K562 (cell line): ENCODE measurements around the gene CCDC85B. TPM values are rescaled to one million over a fixed set of nuclear protein-coding genes. Genes with fewer than 3 reads are reported as not detected.

Experiments used
- ATF1 ChIP-seq, 2 experiments: fragments of 450-650 bp in 1 of 2; IDR thresholded peaks; 2 replicates each; pipeline ENCODE4 v1.6.1; 2016; ENCODE audit warnings: missing compliant biosample characterization in 1 of 2, missing genetic modification characterization in 1 of 2
- BCL6 ChIP-seq: fragments of 250-450 bp; sonication (Bioruptor Pico); IDR thresholded peaks from 2 replicates; pipeline ENCODE4 v1.4.0; 2020
- KHSRP ChIP-seq: fragments of 450-650 bp; IDR thresholded peaks from 2 replicates; pipeline ENCODE4 v1.6.1; 2017
- KLF1 ChIP-seq: fragments of 450-650 bp; IDR thresholded peaks from 2 replicates; pipeline ENCODE4 v1.6.1; 2016; ENCODE audit warnings: missing genetic modification characterization, missing compliant biosample characterization
- KLF16 ChIP-seq: IDR thresholded peaks from 2 replicates; pipeline ENCODE4 v1.6.1; 2016; ENCODE audit warnings: antibody characterized with exemption
- MAFF ChIP-seq: IDR thresholded peaks from 2 replicates; pipeline ENCODE4 v1.6.1; 2012; ENCODE audit warnings: low read length, improper control_type of control experiment
- NBN ChIP-seq: fragments of 450-650 bp; IDR thresholded peaks from 2 replicates; pipeline ENCODE4 v1.6.1; 2016; ENCODE audit warnings: low read depth, mild to moderate bottlenecking
- NCOA1 ChIP-seq: fragments of 450-650 bp; IDR thresholded peaks from 2 replicates; pipeline ENCODE4 v1.6.1; 2016; ENCODE audit warnings: low read depth
- TCF7L2 ChIP-seq: fragments of 150-350 bp; IDR thresholded peaks from 2 replicates; pipeline ENCODE4 v1.6.1; 2016; ENCODE audit warnings: low read depth, mild to moderate bottlenecking, low read length, moderate library complexity
- XRCC5 ChIP-seq: fragments of 200-400 bp; formaldehyde crosslinking; IDR thresholded peaks from 2 replicates; pipeline ENCODE4 v1.6.1; 2017; ENCODE audit warnings: low read depth, mild to moderate bottlenecking, low read length
- ZNF134 ChIP-seq: fragments of 250-450 bp; sonication (Bioruptor Pico); conservative IDR thresholded peaks from 2 replicates; pipeline ENCODE4 v1.4.0; 2020
- polyA plus RNA-seq, 8 experiments: library from polyadenylated mRNA; depleted of rRNA in 4 of 8; stranded (reverse) in 5 of 8; unstranded in 3 of 8; fragments of >200 nt; fragmentation: Nextera tagmentation in 2 of 8; fragmentation: Illumina TruSeq in 1 of 8; extraction: Ambion mirVana in 2 of 8; extraction: Trizol in 1 of 8; gene quantifications; 2 replicates each; pipeline versions ENCODE4 v1.2.1 to v1.2.3, GENCODE V29; 2011 to 2014; ENCODE audit warnings: inconsistent platforms in 1 of 8, missing spikeins in 1 of 8
- total RNA-seq, 7 experiments: library from RNA; depleted of rRNA in 6 of 7; stranded (reverse); fragments of >200 nt in 6 of 7; fragmentation: Illumina TruSeq in 2 of 7; extraction: Trizol in 2 of 7; gene quantifications; 2 replicates each; pipeline versions ENCODE4 v1.2.1 to v1.2.3, GENCODE V29; 2011 to 2021; ENCODE audit warnings: low replicate concordance in 1 of 7
- TF ChIP-seq, protein P1 (sequence below): fragments of 450-650 bp; formaldehyde crosslinking; IDR thresholded peaks from 2 replicates; pipeline ENCODE4 v1.4.0; 2022; ENCODE audit warnings: missing genetic modification characterization
- TF ChIP-seq, protein P2 (sequence below): conservative IDR thresholded peaks from 2 replicates; pipeline ENCODE4 v1.6.1; 2011; ENCODE audit warnings: low read depth, mild to moderate bottlenecking, low read length; ENCODE audit not compliant: control insufficient read depth
- TF ChIP-seq, protein P3 (sequence below): fragments of 450-650 bp; formaldehyde crosslinking; IDR thresholded peaks from 2 replicates; pipeline ENCODE4 v1.4.0; 2020; ENCODE audit warnings: mild to moderate bottlenecking
- TF ChIP-seq, protein P4 (sequence below): fragments of 250-450 bp; sonication (Bioruptor Pico); IDR thresholded peaks from 2 replicates; pipeline ENCODE4 v1.4.0; 2020
- TF ChIP-seq, protein P5 (sequence below): fragments of 450-650 bp; formaldehyde crosslinking; IDR thresholded peaks from 2 replicates; pipeline ENCODE4 v1.4.0; 2020; ENCODE audit warnings: mild to moderate bottlenecking, moderate library complexity
- TF ChIP-seq, protein P6 (sequence below): sonication (generic); formaldehyde crosslinking; IDR thresholded peaks from 2 replicates; pipeline ENCODE4 v1.8.0; 2022; ENCODE audit warnings: mild to moderate bottlenecking, missing genetic modification reagents

The CCDC85B gene
- total and polyA plus RNA-seq, 9 of the 15 experiments (the other 6 are each of a cell fraction or from before 2014, with no cell fraction given), result 0.14 to 138 (median 6.2) TPM

DNA sequence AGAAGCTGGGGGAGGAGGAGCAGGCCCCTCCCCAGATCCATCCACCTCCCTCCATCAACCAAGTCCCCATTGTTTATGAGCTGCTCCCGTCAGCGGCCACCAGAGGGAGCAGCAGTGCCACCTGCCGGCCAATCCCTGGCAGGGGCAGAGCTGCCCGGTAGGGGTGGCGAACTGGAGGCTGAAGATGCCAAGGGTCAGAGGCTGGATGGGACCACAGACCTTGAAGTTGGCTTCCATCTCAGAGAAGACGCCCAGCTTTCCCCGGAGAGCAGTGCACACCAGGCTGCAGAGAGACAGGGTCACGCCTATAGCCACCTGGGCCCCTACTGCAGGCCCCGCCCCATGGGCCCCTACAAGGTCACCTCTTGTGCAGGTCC, 5.8 kb upstream of the CCDC85B start (continued):
- TF ChIP-seq, protein P1, sequence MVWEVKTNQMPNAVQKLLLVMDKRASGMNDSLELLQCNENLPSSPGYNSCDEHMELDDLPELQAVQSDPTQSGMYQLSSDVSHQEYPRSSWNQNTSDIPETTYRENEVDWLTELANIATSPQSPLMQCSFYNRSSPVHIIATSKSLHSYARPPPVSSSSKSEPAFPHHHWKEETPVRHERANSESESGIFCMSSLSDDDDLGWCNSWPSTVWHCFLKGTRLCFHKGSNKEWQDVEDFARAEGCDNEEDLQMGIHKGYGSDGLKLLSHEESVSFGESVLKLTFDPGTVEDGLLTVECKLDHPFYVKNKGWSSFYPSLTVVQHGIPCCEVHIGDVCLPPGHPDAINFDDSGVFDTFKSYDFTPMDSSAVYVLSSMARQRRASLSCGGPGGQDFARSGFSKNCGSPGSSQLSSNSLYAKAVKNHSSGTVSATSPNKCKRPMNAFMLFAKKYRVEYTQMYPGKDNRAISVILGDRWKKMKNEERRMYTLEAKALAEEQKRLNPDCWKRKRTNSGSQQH (CRISPR knock-in tag), result no peak
- no peak for TF ChIP-seq ZNF134 (CRISPR knock-in tag)
- TF ChIP-seq TCF7L2, result no peak
- TF ChIP-seq NBN, result 0 out of 2 replicates have a peak, but pooled peaks have one; percentile 44
- TF ChIP-seq, protein P2, sequence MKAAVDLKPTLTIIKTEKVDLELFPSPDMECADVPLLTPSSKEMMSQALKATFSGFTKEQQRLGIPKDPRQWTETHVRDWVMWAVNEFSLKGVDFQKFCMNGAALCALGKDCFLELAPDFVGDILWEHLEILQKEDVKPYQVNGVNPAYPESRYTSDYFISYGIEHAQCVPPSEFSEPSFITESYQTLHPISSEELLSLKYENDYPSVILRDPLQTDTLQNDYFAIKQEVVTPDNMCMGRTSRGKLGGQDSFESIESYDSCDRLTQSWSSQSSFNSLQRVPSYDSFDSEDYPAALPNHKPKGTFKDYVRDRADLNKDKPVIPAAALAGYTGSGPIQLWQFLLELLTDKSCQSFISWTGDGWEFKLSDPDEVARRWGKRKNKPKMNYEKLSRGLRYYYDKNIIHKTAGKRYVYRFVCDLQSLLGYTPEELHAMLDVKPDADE, result peak; percentile 15; the same call in 1 of the 2 replicates
- TF ChIP-seq XRCC5, result peak; percentile 96
- TF ChIP-seq KLF1 (tag), result 0 out of 2 replicates have a peak, but pooled peaks have one; percentile 39
- TF ChIP-seq KHSRP, result no peak
- 0 out of 2 replicates have a peak, but pooled peaks have one; percentile 49 for TF ChIP-seq KLF16
- TF ChIP-seq, protein P3, sequence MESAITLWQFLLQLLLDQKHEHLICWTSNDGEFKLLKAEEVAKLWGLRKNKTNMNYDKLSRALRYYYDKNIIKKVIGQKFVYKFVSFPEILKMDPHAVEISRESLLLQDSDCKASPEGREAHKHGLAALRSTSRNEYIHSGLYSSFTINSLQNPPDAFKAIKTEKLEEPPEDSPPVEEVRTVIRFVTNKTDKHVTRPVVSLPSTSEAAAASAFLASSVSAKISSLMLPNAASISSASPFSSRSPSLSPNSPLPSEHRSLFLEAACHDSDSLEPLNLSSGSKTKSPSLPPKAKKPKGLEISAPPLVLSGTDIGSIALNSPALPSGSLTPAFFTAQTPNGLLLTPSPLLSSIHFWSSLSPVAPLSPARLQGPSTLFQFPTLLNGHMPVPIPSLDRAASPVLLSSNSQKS (CRISPR knock-in tag), result no peak
- no peak for TF ChIP-seq MAFF
- no peak for TF ChIP-seq NCOA1
- TF ChIP-seq, protein P4, sequence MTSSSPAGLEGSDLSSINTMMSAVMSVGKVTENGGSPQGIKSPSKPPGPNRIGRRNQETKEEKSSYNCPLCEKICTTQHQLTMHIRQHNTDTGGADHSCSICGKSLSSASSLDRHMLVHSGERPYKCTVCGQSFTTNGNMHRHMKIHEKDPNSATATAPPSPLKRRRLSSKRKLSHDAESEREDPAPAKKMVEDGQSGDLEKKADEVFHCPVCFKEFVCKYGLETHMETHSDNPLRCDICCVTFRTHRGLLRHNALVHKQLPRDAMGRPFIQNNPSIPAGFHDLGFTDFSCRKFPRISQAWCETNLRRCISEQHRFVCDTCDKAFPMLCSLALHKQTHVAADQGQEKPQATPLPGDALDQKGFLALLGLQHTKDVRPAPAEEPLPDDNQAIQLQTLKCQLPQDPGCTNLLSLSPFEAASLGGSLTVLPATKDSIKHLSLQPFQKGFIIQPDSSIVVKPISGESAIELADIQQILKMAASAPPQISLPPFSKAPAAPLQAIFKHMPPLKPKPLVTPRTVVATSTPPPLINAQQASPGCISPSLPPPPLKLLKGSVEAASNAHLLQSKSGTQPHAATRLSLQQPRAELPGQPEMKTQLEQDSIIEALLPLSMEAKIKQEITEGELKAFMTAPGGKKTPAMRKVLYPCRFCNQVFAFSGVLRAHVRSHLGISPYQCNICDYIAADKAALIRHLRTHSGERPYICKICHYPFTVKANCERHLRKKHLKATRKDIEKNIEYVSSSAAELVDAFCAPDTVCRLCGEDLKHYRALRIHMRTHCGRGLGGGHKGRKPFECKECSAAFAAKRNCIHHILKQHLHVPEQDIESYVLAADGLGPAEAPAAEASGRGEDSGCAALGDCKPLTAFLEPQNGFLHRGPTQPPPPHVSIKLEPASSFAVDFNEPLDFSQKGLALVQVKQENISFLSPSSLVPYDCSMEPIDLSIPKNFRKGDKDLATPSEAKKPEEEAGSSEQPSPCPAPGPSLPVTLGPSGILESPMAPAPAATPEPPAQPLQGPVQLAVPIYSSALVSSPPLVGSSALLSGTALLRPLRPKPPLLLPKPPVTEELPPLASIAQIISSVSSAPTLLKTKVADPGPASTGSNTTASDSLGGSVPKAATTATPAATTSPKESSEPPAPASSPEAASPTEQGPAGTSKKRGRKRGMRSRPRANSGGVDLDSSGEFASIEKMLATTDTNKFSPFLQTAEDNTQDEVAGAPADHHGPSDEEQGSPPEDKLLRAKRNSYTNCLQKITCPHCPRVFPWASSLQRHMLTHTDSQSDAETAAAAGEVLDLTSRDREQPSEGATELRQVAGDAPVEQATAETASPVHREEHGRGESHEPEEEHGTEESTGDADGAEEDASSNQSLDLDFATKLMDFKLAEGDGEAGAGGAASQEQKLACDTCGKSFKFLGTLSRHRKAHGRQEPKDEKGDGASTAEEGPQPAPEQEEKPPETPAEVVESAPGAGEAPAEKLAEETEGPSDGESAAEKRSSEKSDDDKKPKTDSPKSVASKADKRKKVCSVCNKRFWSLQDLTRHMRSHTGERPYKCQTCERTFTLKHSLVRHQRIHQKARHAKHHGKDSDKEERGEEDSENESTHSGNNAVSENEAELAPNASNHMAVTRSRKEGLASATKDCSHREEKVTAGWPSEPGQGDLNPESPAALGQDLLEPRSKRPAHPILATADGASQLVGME, result no peak
- TF ChIP-seq, protein P5, sequence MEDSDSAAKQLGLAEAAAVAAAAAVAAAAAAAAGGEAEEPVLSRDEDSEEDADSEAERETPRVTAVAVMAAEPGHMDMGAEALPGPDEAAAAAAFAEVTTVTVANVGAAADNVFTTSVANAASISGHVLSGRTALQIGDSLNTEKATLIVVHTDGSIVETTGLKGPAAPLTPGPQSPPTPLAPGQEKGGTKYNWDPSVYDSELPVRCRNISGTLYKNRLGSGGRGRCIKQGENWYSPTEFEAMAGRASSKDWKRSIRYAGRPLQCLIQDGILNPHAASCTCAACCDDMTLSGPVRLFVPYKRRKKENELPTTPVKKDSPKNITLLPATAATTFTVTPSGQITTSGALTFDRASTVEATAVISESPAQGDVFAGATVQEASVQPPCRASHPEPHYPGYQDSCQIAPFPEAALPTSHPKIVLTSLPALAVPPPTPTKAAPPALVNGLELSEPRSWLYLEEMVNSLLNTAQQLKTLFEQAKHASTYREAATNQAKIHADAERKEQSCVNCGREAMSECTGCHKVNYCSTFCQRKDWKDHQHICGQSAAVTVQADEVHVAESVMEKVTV, result peak; percentile 78
- no peak for TF ChIP-seq ATF1 (CRISPR knock-in tag; IDR thresholded peaks at IDR 0.05)
- no peak for TF ChIP-seq ATF1 (tag; IDR thresholded peaks at IDR 0.05)
- no peak for TF ChIP-seq BCL6 (CRISPR knock-in tag)
- TF ChIP-seq, protein P6, sequence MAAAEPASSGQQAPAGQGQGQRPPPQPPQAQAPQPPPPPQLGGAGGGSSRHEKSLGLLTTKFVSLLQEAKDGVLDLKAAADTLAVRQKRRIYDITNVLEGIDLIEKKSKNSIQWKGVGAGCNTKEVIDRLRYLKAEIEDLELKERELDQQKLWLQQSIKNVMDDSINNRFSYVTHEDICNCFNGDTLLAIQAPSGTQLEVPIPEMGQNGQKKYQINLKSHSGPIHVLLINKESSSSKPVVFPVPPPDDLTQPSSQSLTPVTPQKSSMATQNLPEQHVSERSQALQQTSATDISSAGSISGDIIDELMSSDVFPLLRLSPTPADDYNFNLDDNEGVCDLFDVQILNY (CRISPR knock-in tag), result no peak
